ENCODE measurements around the gene SSBP2. TPM values are rescaled to one million over a fixed set of nuclear protein-coding genes. Genes with fewer than 3 reads are reported as not detected.

SSBP2 gene
- total and polyA plus RNA-seq, 2 of the 8 experiments (the other 6 are each of a cell fraction or from before 2014, with no cell fraction given) = 21.5 to 36.2 TPM

DNA sequence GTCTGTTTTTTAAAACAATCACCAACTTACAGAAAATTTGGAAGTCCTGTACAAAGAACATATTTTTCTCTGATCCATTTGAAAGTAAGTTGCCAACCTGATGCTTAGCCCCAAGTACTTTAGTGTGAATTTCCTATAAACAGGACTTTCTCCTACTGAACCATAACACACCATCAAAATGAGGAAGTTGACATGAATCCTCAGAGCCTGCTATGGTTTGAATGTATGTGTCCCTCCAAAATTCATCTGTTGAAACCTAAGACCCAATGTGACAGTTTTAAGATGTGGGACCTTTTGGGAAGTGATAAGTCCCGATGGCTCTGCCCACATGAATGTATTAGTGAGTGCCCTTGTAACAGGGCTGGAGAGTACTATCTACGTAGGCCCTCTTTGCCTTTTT lies 350.5 kb downstream of the SSBP2 start:
- H3K27me3 ChIP-seq (replicated peaks in 1 of 4; ENCODE audit: control insufficient read depth in 3 of 4, extremely low read depth in 1 of 4, insufficient read depth in 3 of 4, low read length in 3 of 4) = peaks cover 0 to 1% (median 0%) of the 10 kb centered on the region in 4 experiments; a peak in 1 of 7 replicates
- no peak overlapping the region for H4K91ac ChIP-seq (replicated peaks; ENCODE audit: insufficient read length, low read length)
- H3K9ac ChIP-seq (replicated peaks in 1 of 4; ENCODE audit: extremely low read depth in 1 of 4, low read depth in 3 of 4, low read length in 3 of 4) = no peak overlapping the region
- H2AK5ac ChIP-seq (ENCODE audit: low read depth, low read length) = no peak overlapping the region
- no peak overlapping the region for H3K4ac ChIP-seq (replicated peaks; ENCODE audit: insufficient read length, low read depth, low read length)
- no peak overlapping the region for H3K14ac ChIP-seq (ENCODE audit: insufficient read length)
- H3K4me3 ChIP-seq (ENCODE audit: extremely low read depth in 1 of 4, insufficient read depth in 2 of 4, low read depth in 3 of 4, low read length in 4 of 4) = no peak overlapping the region
- no peak overlapping the region for H2BK20ac ChIP-seq (ENCODE audit: low read length)
- ChIA-PET CTCF (ENCODE audit: partially characterized antibody) (no interaction called here), POLR2A (ENCODE audit: partially characterized antibody) (no interaction called here)
- H3K36me3 ChIP-seq (ENCODE audit: control insufficient read depth in 2 of 4, insufficient read depth in 4 of 4, low read length in 3 of 4) = no peaks in the 10 kb centered on the region
- no peak overlapping the region for H3K27ac ChIP-seq (ENCODE audit: low read depth, low read length)
- WGBS, 2 experiments (ENCODE audit: extremely low coverage in 1 of 2, insufficient coverage in 1 of 2, insufficient read length in 1 of 2, insufficient replicate concordance in 2 of 2, low coverage in 1 of 2, low lambda C conversion rate in 2 of 2, missing lambda C conversion rate in 1 of 2) = 69% methylated on average over 2 of the region's 2 CpGs; no CpG with 5 or more reads in 1 of the 2 experiments
- H2BK120ac ChIP-seq (replicated peaks; ENCODE audit: low read depth, low read length) = no peak overlapping the region
- no peaks in the 10 kb centered on the region for H4K20me1 ChIP-seq (replicated peaks in 1 of 2; ENCODE audit: control insufficient read depth in 1 of 2, insufficient read depth in 2 of 2, low read length in 2 of 2)
- FAIRE-seq = no peak
- H4K8ac ChIP-seq (ENCODE audit: extremely low read depth, insufficient read depth, low read length) = no peak overlapping the region
- no peak overlapping the region for H2BK12ac ChIP-seq (ENCODE audit: low read depth, low read length)
- H3K79me2 ChIP-seq (ENCODE audit: control insufficient read depth in 1 of 2, insufficient read depth in 2 of 2, low read length in 2 of 2) = no peaks in the 10 kb centered on the region
- H3K4me1 ChIP-seq (replicated peaks in 1 of 4; ENCODE audit: control insufficient read depth in 3 of 4, insufficient read depth in 4 of 4, low read length in 3 of 4) = no peaks in the 10 kb centered on the region
- TF ChIP-seq POLR2AphosphoS5 (IDR thresholded peaks at IDR 0.05; ENCODE audit: low read depth, low read length) (no peak), SIN3A (conservative IDR thresholded peaks at IDR 0.05 in 1 of 2, IDR thresholded peaks at IDR 0.05 in 1 of 2; ENCODE audit: low read depth in 1 of 2, low read length in 2 of 2) (no peak), CBX8 (IDR thresholded peaks at IDR 0.05; ENCODE audit: borderline replicate concordance, low read depth, low read length) (no peak), TEAD4 (IDR thresholded peaks at IDR 0.05; ENCODE audit: low read depth, low read length) (no peak), TAF7 (optimal IDR thresholded peaks at IDR 0.05; ENCODE audit: borderline replicate concordance, low read depth, low read length) (no peak), RFX5 (IDR thresholded peaks at IDR 0.05; ENCODE audit: borderline replicate concordance, low read depth, low read length) (no peak)
- TF ChIP-seq, protein P1, sequence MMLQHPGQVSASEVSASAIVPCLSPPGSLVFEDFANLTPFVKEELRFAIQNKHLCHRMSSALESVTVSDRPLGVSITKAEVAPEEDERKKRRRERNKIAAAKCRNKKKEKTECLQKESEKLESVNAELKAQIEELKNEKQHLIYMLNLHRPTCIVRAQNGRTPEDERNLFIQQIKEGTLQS (IDR thresholded peaks at IDR 0.05; ENCODE audit: insufficient read depth, low read depth, low read length) = no peak
- TF ChIP-seq, protein P2, sequence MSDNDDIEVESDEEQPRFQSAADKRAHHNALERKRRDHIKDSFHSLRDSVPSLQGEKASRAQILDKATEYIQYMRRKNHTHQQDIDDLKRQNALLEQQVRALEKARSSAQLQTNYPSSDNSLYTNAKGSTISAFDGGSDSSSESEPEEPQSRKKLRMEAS (IDR thresholded peaks at IDR 0.05) = no peak
- no peak overlapping the region for H3K18ac ChIP-seq (ENCODE audit: extremely low read depth, low read length)
- no peak overlapping the region for H2BK5ac ChIP-seq (ENCODE audit: low read depth, low read length)
- no peaks in the 10 kb centered on the region for H3K79me1 ChIP-seq (ENCODE audit: low read depth, low read length)
- no peak overlapping the region for H2BK15ac ChIP-seq (ENCODE audit: low read length)
- H3K9me3 ChIP-seq (ENCODE audit: insufficient read depth in 2 of 2, low read depth in 1 of 2, low read length in 1 of 2) = no peaks in the 10 kb centered on the region
- H3K23ac ChIP-seq (ENCODE audit: insufficient read length) = no peak overlapping the region
- no peak overlapping the region for H4K5ac ChIP-seq (ENCODE audit: insufficient read length, low read depth, low read length)
- H2AFZ ChIP-seq (ENCODE audit: low read length) = no peak overlapping the region
- no peak overlapping the region for H3K56ac ChIP-seq (replicated peaks; ENCODE audit: insufficient read length, low read depth, low read length)
- no peaks in the 10 kb centered on the region for H3K23me2 ChIP-seq (ENCODE audit: low read depth, low read length)
- no peak for DNase-seq (ENCODE audit: low read depth in 1 of 2, low spot score in 2 of 2)
- H3K4me2 ChIP-seq (ENCODE audit: insufficient read depth in 1 of 2, low read depth in 2 of 2, low read length in 2 of 2) = no peak overlapping the region
